GM21619 (cell line): ENCODE results near the gene GNAT2.
A peak's percentile ranks its signal among the peaks of the same experiment; 100 is the strongest.
"Not testable (repeated sequence)": the region's sequence is repeated elsewhere in the genome, so short reads cannot be mapped to it uniquely, and the experiment has no call there.

ENCODE experiments used
- ATAC-seq: cut with Tn5 transposase; IDR thresholded peaks from one replicate; pipeline ENCODE4 v1.9.1; 2021; ENCODE audit not compliant: unreplicated experiment

Gene GNAT2

DNA sequence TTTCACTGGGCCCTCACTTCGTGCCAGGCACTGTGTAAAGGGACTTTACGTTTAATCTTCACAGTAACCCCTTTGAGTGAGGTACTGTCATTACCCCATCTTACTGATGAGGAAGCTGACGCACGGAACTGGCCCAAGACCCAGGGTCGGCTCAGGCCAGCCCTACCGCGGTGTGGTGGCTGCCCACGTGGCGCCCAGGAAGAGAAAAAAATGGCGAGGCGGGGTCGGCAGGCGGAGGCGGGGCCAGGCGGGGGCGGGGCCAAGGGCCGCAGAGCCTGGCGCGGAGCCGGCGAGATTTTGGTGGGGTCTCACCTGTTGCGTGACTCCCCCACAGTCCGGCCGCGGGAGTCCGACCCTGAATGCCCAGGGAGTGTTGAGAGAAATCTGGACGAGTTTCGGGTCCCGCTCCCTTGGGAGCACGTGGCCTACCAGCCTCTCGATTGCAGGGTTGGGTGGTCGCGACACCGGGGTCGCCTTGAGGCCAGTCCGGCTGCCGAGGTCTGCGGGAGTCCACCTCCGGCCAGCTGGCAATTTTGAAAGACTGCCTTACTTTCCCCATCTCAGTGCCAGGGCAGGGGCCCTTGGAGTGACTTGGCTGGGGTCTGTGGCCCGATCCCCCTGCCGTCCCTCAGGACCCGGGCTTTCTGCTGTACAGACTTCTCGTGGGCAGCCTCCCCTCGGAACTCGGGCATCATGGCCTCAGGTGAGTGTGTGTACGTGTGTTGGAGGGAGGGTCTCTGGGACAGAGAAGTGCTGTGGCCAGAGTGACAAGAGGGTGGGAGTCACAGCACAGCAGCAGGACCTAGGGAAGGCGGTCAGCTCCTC lies at the start of gene GNAT2, which contains the start of gene AMPD2:
Gene GNAT2 (minus strand): TSS at position 41 of the 825 bp plus-strand sequence. CDS start 6,746 bp downstream, outside the sequence.
Gene AMPD2 (plus strand): TSS at position 262 of the 825 bp plus-strand sequence. CDS start 1,339 bp downstream, outside the sequence.
- ATAC-seq = peak; percentile 48

DNA sequence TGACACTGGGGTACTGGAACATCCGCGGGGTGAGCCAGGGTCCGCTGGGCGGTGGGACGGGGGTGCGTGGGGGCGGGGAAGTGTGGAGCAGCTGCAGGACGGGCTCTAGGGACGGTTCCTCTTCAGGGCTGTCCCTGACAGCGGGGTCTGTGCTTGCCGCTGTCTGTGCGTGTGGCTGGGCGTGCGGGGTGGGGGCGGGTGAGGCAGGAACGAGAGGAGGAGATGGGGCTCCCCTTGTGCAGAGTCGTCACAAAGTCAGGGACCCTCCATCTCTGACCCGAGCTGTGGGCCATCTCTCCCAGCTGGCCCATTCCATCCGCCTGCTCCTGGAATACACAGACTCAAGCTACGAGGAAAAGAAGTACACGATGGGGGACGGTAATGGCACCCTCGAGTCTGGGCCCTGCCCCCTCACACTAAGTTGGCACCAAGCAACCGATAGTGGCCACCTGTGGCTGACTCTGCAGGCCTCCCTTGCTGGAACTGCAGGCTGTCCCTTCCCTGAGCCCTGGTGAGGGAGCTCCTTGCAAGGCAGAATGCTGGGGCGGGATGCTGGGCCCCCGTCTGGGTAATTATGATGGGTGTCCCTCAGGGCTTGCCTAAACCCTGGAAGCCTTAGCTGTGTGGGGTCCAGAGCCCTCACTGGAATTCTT lies 48.8 kb upstream of the GNAT2 start:
- no peak for ATAC-seq

GRCh38 chr1:109667452-109668122 lies 48.2 kb upstream of the GNAT2 start, which contains the start of gene GSTM2:
GSTM2 (plus strand) TSS chr1:109668057; CDS start chr1:109668116, 59 bp downstream.
- no peak for ATAC-seq

DNA sequence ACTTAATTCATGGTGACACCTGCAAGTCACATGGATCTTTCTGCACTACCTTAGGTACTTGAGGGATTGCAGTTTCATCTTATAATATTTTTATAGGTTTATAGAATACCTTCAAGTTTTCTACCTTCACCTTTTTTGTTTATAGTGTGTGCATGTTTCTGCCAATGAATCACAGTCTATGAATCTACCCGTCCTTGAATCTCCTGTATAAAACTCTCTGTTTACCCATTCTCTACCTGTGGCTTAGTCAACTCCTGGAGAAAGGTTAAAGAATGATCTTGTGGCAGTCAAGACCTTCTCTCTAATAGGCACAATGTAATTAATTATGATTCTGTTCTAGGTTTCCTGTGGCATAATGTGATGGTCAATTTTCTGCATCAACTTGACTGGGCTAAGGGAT lies 45.3 kb upstream of the GNAT2 start:
- ATAC-seq = no peak

- ATAC-seq = no peak
Measured at GRCh38 chr1:109661391-109661790, 42.0 kb upstream of the GNAT2 start.

GRCh38 chr1:109660691-109661026 lies 41.2 kb upstream of the GNAT2 start:
- not testable (repeated sequence) for ATAC-seq

GRCh38 chr1:109659997-109660690 lies 40.7 kb upstream of the GNAT2 start:
- no peak for ATAC-seq

DNA sequence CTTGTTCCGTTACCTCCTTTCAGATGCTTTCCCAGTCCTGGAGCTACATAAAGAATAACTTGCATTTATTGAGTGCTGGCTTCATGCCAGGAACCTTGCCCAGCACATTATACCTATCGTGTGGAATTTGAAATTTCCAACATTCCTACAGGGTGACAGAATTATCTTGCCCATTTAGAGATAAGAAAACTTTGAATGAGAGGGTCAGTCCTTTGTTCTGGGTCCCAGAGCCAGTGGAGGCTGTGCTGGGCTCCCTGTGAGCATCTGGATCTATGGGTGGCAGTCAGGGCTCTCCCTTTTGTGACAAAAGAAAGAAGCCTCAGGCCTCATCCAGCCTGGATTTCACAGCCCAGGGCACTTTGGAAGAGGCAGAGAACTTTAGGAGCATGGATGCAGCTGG lies 39.7 kb upstream of the GNAT2 start:
- ATAC-seq = no peak

DNA sequence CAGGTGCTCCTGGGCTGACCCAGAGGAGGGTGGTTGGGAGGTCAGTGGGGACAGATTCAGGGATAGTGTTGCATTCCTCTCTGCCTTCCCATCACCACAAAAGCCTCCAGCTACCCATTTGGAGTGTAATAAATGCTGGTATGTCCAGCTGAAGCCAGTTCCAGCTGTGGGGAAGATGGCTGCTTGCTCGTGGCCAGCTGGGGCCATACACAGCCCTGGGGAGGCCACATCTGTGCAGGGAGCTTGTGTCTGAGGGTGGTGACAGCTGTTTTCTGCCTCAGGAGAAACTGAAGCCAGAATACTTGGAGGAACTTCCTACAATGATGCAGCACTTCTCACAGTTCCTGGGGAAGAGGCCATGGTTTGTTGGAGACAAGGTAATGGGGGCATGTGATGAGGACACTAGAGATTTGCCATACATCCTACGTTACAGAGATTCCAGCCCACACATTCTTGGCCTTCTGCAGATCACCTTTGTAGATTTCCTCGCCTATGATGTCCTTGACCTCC lies 39.2 kb upstream of the GNAT2 start:
- ATAC-seq = no peak

- no peak for ATAC-seq
Measured at GRCh38 chr1:109657970-109658369, 38.6 kb upstream of the GNAT2 start.

DNA sequence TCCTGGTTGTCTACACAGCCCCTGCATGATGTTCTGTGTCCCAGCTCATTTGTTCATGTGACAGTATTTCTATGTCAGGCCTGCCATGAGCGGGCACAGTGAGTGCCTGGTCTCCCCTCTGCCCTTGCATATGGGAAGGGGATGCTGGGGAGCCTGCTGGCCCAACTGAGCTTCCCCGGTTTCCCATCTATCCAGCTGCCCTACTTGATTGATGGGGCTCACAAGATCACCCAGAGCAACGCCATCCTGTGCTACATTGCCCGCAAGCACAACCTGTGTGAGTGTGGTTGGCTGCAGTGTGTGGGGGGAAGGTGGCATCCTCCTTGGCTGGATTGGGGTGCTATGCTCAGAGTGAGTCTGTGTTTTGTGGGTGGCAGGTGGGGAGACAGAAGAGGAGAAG lies 38.0 kb upstream of the GNAT2 start:
- ATAC-seq = no peak

DNA sequence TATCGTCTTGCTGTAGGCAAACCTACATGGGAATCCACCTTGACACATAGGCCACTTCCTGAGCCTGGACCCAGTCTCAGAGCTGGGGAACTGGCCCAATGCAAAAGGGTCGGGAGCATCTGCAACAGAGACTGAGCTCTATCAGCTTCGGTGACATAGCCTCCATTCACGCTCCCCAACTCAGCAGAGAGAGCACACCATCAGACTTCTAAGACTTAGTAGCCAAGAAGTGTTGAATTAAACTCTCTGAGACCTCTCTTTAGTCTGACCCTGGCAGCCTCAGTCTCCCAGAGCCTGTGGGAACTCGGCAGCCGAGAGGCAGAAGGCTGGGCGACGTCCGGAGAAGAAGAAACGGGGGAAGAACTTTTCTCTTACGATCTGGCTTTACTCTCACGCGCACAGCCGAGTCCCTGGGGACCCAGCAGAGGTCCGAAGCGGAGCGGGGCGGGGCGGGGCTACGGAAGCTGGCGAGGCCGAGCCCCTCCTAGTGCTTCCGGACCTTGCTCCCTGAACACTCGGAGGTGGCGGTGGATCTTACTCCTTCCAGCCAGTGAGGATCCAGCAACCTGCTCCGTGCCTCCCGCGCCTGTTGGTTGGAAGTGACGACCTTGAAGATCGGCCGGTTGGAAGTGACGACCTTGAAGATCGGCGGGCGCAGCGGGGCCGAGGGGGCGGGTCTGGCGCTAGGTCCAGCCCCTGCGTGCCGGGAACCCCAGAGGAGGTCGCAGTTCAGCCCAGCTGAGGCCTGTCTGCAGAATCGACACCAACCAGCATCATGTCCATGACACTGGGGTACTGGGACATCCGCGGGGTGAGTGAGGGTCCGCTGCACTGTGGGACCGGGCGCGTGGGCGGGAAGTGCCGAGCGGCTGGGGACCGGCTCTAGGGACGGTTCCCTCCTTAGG lies 36.5 kb upstream of the GNAT2 start, which contains the start of gene GSTM4:
Gene GSTM4 (plus strand): TSS at position 485 of the 905 bp plus-strand sequence. CDS start 291 bp downstream, at position 776.
- ATAC-seq = peak; percentile 88

GRCh38 chr1:109654519-109654918 lies 35.1 kb upstream of the GNAT2 start:
- no peak for ATAC-seq

GRCh38 chr1:109653306-109653705 lies 33.9 kb upstream of the GNAT2 start:
- no peak for ATAC-seq

DNA sequence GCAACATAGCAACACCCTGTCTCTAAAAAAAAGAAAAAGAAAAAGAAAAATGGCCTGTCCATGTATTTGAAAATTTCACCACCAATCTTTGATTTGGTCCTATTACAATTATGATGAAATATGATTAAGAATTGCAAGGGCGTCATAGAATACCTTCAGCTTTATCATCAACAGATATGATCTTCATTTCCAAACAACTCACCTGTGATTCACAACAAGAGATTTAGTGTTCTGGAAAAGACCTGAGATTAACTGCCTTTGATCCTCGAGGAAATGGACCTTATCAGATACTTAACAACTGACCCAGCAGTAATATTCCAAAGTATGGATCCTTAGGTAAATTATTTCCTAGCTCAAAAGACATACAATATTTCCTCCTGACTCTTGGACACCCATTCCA lies 33.0 kb upstream of the GNAT2 start:
- ATAC-seq = no peak

DNA sequence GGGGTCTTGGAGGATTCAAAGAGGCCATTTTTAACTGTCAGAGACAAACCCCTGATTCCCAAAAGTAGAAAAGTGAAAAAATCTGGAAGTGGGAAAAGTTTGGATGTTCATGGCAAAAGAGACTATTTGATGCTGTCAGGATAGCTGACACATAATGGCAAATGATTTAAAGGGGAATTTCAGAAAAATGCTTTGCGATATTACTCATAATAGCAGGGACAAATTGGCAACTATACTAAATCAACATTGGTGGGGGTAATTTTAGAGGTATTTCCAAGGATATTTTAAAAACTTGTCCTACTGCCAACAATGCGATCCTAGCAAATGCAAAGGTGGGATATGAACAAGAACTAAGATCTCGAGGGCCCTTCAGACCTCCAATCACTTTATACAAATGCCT lies 31.2 kb upstream of the GNAT2 start:
- ATAC-seq = no peak

DNA sequence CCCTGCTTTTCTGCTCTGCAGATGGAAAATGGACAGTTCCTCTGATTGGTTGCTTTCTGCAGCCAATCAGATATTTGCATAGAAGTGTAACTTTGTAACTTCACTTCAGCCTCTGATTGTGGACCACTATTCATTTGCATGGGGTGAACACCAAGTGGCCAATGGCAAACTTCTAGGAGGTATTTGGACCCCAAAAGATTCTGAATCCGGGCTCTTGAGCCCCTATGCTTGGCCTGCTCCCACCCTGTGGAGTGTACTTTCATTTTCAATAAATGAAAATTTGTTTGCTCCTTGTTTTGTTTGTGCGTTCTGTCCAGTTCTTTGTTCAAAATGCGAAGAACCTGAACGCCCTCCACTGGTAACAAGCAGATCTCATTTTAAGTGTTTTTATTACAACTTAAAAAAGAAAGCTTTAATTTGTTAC lies 30.1 kb upstream of the GNAT2 start:
- no peak for ATAC-seq

DNA sequence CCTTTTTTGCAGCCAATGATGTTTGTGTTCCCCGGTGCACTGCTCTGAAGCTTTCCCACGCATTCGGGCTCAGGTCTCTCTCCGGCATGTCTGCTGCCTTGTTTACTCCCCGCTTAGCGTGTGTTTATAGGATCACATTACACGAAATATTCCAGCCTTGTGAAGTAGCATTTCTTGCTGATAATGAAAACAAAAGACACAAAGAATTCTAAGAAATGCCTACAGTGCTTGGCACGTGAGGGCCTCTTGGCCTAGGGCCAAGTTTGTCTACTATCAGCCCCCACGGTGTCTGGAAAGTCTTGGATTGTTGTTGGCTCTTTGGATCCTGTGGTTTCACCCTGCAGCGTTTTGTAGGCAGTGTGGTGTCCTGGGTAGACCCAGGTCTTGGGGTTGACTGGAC lies 25.3 kb upstream of the GNAT2 start:
- ATAC-seq = no peak

- peak; percentile 86 for ATAC-seq
Measured at GRCh38 chr1:109643385-109644230, 24.2 kb upstream of the GNAT2 start.
